ENCODE measurements around the gene CDC42BPB. TPM values are rescaled to one million over a fixed set of nuclear protein-coding genes. Genes with fewer than 3 reads are reported as not detected.

The CDC42BPB gene
- polyA plus RNA-seq, 1 donor (not counting 4 experiments of a cell fraction or from before 2014, with no cell fraction given) = 41.3 TPM

DNA sequence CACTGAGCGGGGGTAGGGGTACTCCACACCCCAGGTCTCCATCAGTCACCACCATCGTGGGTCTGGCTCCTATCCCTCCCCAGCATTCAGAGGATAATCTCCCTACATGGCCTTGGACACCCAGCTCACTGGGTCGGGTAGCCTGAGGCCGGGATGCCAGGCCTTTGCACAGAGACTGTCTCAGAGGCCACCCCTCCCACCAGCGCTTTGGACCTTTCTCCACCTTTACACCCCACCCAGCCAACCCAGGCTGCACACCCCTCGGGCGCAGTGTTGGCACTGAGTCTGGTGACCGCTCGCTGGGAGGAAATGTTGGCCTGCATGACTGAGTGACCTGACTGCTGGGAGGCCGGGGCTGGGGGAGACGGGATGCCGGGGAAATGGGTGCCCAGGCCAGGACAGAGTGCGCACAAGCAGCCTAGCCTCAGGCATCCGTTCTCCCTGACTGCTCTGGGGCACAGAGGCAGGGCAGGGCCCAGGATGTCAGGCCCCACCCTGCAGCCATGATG lies 16.1 kb upstream of the CDC42BPB start:
- TF ChIP-seq EZH2 (IDR thresholded peaks at IDR 0.05; ENCODE audit: low read length) = no peak
- TF ChIP-seq, protein P1, sequence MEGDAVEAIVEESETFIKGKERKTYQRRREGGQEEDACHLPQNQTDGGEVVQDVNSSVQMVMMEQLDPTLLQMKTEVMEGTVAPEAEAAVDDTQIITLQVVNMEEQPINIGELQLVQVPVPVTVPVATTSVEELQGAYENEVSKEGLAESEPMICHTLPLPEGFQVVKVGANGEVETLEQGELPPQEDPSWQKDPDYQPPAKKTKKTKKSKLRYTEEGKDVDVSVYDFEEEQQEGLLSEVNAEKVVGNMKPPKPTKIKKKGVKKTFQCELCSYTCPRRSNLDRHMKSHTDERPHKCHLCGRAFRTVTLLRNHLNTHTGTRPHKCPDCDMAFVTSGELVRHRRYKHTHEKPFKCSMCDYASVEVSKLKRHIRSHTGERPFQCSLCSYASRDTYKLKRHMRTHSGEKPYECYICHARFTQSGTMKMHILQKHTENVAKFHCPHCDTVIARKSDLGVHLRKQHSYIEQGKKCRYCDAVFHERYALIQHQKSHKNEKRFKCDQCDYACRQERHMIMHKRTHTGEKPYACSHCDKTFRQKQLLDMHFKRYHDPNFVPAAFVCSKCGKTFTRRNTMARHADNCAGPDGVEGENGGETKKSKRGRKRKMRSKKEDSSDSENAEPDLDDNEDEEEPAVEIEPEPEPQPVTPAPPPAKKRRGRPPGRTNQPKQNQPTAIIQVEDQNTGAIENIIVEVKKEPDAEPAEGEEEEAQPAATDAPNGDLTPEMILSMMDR (optimal IDR thresholded peaks at IDR 0.05 in 1 of 3, IDR thresholded peaks at IDR 0.05 in 1 of 3, conservative IDR thresholded peaks at IDR 0.05 in 1 of 3; ENCODE audit: extremely low read depth in 1 of 3, insufficient read depth in 2 of 3, low read length in 3 of 3) = no peak
- Histone ChIP-seq H2AFZ (ENCODE audit: control insufficient read depth, low read length) (no peak overlapping the region), H3K4me3 (ENCODE audit: control insufficient read depth in 2 of 3, extremely low read depth in 1 of 3, insufficient read depth in 2 of 3, low read depth in 1 of 3, low read length in 3 of 3) (no peak overlapping the region), H3K36me3 (ENCODE audit: control insufficient read depth in 2 of 2, extremely low read depth in 1 of 2, insufficient read depth in 2 of 2, low read length in 2 of 2) (no peaks in the 10 kb centered on the region), H3K79me2 (ENCODE audit: control insufficient read depth, insufficient read depth, low read length) (no peaks in the 10 kb centered on the region), H3K27me3 (ENCODE audit: control insufficient read depth, extremely low read depth, insufficient read depth, low read length) (no peaks in the 10 kb centered on the region), H3K4me1 (ENCODE audit: control insufficient read depth, extremely low read depth, insufficient read depth, low read length) (peaks cover 7% of the 10 kb centered on the region), H3K4me2 (ENCODE audit: control insufficient read depth, extremely low read depth, insufficient read depth, low read depth, low read length) (no peak overlapping the region), H3K9ac (ENCODE audit: control insufficient read depth, extremely low read depth, insufficient read depth, low read length) (no peak overlapping the region), H3K27ac (ENCODE audit: control insufficient read depth, insufficient read depth, low read length) (no peak overlapping the region), H3K9me1 (ENCODE audit: control insufficient read depth, extremely low read depth, insufficient read depth, low read length) (no peaks in the 10 kb centered on the region), H4K20me1 (ENCODE audit: control insufficient read depth, extremely low read depth, insufficient read depth, low read length) (no peaks in the 10 kb centered on the region), H3K9me3 (ENCODE audit: control insufficient read depth, low read depth, low read length) (no peaks in the 10 kb centered on the region)
- FAIRE-seq (no peak), DNase-seq (ENCODE audit: low read depth, low spot score) (no peak)
- dilution Hi-C loops (cut with MboI; ENCODE audit: extremely low pct_ligation_motif_present, low sequenced_read_pairs) = no loop called here

DNA sequence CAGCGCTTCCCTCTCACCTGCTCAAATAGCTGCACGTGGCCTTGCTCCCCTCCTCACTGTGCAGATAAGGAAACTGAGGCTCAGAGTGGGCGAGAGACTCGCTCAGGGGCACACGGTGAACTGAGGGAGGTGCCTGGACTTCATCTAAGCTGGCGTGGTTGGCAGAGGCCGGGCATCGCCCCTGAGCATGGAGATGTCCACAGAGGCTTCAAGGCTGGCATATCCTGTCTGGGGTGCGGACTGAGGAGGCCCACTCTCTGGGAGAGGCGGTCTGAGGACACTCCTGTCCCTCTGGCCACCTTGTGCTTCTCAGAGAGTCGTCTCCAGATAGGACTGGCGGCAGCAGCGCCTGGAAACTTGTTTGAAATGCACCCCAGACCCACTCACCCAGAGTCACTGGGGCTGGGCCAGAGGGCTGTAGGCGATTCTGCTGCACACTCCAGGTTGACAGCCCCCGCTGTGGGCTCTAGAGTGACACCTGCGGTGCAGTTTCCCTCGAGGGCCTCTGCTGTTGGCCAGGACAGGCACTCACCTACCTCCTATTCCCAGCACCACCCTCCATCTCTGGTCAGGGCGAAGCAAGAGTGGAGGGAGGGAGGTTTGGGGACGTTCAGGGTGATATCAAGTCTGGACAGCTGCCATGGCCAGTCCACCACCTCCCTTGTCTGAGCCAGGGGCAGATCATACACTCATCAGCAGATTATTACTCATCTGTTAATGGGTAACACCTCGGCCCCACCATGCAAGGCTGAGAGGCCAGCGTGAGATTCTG lies 15.4 kb upstream of the CDC42BPB start:
- dilution Hi-C loops (cut with MboI; ENCODE audit: extremely low pct_ligation_motif_present, low sequenced_read_pairs) = no loop called here
- Histone ChIP-seq H3K4me2 (ENCODE audit: control insufficient read depth, extremely low read depth, insufficient read depth, low read depth, low read length) (no peak overlapping the region), H3K79me2 (ENCODE audit: control insufficient read depth, insufficient read depth, low read length) (no peaks in the 10 kb centered on the region), H4K20me1 (ENCODE audit: control insufficient read depth, extremely low read depth, insufficient read depth, low read length) (no peaks in the 10 kb centered on the region), H3K27me3 (ENCODE audit: control insufficient read depth, extremely low read depth, insufficient read depth, low read length) (no peaks in the 10 kb centered on the region), H3K36me3 (ENCODE audit: control insufficient read depth in 2 of 2, extremely low read depth in 1 of 2, insufficient read depth in 2 of 2, low read length in 2 of 2) (no peaks in the 10 kb centered on the region), H3K27ac (ENCODE audit: control insufficient read depth, insufficient read depth, low read length) (no peak overlapping the region), H3K4me1 (ENCODE audit: control insufficient read depth, extremely low read depth, insufficient read depth, low read length) (peaks cover 13% of the 10 kb centered on the region), H3K4me3 (ENCODE audit: control insufficient read depth in 2 of 3, extremely low read depth in 1 of 3, insufficient read depth in 2 of 3, low read depth in 1 of 3, low read length in 3 of 3) (no peak overlapping the region), H2AFZ (ENCODE audit: control insufficient read depth, low read length) (no peak overlapping the region), H3K9ac (ENCODE audit: control insufficient read depth, extremely low read depth, insufficient read depth, low read length) (no peak overlapping the region), H3K9me3 (ENCODE audit: control insufficient read depth, low read depth, low read length) (no peaks in the 10 kb centered on the region), H3K9me1 (ENCODE audit: control insufficient read depth, extremely low read depth, insufficient read depth, low read length) (no peaks in the 10 kb centered on the region)
- TF ChIP-seq, protein P1 (optimal IDR thresholded peaks at IDR 0.05 in 1 of 3, IDR thresholded peaks at IDR 0.05 in 1 of 3, conservative IDR thresholded peaks at IDR 0.05 in 1 of 3; ENCODE audit: extremely low read depth in 1 of 3, insufficient read depth in 2 of 3, low read length in 3 of 3) = no peak
- no peak for TF ChIP-seq EZH2 (IDR thresholded peaks at IDR 0.05; ENCODE audit: low read length)
- FAIRE-seq (no peak), DNase-seq (ENCODE audit: low read depth, low spot score) (no peak)
